Measurements from ENCODE around the gene POM121L2. TPM values are rescaled to one million over a fixed set of nuclear protein-coding genes. Genes with fewer than 3 reads are reported as not detected.

Gene POM121L2
- total and polyA plus RNA-seq, 9 of the 15 experiments (the other 6 are each of a cell fraction or from before 2014, with no cell fraction given): 0.23 to 0.45 TPM; not detected in 7

DNA sequence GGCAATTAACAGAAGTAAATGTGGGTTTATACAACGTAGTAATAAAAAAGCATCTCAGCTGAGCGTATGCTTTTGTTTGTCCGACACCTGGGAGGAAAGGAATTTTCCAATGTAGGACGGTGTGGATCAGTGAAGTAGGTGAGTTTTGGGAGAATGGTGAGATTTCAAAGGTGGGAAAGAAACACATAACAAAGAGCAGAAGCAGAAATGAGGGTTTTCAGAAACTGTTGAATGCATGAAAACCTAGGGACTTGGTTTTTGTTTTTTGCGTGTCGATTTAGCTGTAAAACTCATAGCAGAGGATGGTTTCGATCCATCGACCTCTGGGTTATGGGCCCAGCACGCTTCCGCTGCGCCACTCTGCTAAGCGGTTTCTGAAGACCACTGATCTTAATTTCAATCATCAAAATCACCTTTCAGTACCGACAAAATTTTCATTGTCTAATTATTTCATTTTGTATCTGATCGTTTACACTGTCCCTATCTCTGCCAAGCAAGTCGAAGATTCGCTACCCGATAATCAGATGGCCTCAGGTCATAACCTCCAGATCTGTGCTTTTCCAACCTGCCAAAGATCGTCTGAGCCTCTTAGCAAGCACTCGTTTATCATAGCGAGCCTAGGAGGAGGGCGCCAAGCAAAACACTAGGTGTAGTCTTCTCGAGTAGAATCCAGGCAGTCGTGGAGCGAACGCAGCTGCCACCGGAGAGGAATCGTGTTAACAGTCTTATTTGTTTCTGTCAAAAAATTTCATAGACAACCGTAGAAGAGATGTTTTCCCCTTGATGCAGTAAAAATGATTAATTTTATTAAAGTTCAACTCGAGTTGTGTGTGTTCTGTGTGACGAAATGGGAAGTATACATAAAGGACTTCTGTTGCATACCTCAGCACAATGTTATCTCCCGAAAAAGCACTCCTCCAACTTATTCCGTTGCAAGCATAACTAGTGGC lies 20.9 kb upstream of the POM121L2 start (continued):
- TF ChIP-seq, protein P1, sequence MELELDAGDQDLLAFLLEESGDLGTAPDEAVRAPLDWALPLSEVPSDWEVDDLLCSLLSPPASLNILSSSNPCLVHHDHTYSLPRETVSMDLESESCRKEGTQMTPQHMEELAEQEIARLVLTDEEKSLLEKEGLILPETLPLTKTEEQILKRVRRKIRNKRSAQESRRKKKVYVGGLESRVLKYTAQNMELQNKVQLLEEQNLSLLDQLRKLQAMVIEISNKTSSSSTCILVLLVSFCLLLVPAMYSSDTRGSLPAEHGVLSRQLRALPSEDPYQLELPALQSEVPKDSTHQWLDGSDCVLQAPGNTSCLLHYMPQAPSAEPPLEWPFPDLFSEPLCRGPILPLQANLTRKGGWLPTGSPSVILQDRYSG (tag; conservative IDR thresholded peaks at IDR 0.05; ENCODE audit: low read depth): no peak
- 0 out of 2 replicates have a peak, but pooled peaks have one; percentile 53 for TF ChIP-seq ZNF232 (CRISPR knock-in tag; IDR thresholded peaks at IDR 0.05)
- no peak for TF ChIP-seq HEY1 (CRISPR knock-in tag; IDR thresholded peaks at IDR 0.05; ENCODE audit: borderline replicate concordance)
- no peak for TF ChIP-seq MCM3 (IDR thresholded peaks at IDR 0.05)
- TF ChIP-seq KLF10 (CRISPR knock-in tag; IDR thresholded peaks at IDR 0.05): no peak
- TF ChIP-seq ZNF57 (CRISPR knock-in tag; IDR thresholded peaks at IDR 0.05): no peak
- TF ChIP-seq, protein P2, sequence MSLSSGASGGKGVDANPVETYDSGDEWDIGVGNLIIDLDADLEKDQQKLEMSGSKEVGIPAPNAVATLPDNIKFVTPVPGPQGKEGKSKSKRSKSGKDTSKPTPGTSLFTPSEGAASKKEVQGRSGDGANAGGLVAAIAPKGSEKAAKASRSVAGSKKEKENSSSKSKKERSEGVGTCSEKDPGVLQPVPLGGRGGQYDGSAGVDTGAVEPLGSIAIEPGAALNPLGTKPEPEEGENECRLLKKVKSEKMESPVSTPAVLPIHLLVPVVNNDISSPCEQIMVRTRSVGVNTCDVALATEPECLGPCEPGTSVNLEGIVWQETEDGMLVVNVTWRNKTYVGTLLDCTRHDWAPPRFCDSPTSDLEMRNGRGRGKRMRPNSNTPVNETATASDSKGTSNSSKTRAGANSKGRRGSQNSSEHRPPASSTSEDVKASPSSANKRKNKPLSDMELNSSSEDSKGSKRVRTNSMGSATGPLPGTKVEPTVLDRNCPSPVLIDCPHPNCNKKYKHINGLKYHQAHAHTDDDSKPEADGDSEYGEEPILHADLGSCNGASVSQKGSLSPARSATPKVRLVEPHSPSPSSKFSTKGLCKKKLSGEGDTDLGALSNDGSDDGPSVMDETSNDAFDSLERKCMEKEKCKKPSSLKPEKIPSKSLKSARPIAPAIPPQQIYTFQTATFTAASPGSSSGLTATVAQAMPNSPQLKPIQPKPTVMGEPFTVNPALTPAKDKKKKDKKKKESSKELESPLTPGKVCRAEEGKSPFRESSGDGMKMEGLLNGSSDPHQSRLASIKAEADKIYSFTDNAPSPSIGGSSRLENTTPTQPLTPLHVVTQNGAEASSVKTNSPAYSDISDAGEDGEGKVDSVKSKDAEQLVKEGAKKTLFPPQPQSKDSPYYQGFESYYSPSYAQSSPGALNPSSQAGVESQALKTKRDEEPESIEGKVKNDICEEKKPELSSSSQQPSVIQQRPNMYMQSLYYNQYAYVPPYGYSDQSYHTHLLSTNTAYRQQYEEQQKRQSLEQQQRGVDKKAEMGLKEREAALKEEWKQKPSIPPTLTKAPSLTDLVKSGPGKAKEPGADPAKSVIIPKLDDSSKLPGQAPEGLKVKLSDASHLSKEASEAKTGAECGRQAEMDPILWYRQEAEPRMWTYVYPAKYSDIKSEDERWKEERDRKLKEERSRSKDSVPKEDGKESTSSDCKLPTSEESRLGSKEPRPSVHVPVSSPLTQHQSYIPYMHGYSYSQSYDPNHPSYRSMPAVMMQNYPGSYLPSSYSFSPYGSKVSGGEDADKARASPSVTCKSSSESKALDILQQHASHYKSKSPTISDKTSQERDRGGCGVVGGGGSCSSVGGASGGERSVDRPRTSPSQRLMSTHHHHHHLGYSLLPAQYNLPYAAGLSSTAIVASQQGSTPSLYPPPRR (CRISPR knock-in tag; IDR thresholded peaks at IDR 0.05; ENCODE audit: borderline replicate concordance): 0 out of 2 replicates have a peak, but pooled peaks have one; percentile 47
- TF ChIP-seq, protein P3, sequence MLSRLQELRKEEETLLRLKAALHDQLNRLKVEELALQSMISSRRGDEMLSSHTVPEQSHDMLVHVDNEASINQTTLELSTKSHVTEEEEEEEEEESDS (CRISPR knock-in tag; IDR thresholded peaks at IDR 0.05): no peak
- TF ChIP-seq CC2D1A (IDR thresholded peaks at IDR 0.05): peak; percentile 54; the same call in 1 of the 2 replicates
- TF ChIP-seq THRAP3 (IDR thresholded peaks at IDR 0.05; ENCODE audit: borderline replicate concordance): peak; percentile 93; the same call in 1 of the 2 replicates
- TF ChIP-seq HDAC2 (IDR thresholded peaks at IDR 0.05): peak; percentile 74; the same call in 1 of the 2 replicates
